ENCODE data around the gene CLCN6. TPM values are rescaled to one million over a fixed set of nuclear protein-coding genes. Genes with fewer than 3 reads are reported as not detected.

Gene CLCN6
- polyA plus RNA-seq, 1 donor from 2014 or later, result 12.5 TPM

DNA sequence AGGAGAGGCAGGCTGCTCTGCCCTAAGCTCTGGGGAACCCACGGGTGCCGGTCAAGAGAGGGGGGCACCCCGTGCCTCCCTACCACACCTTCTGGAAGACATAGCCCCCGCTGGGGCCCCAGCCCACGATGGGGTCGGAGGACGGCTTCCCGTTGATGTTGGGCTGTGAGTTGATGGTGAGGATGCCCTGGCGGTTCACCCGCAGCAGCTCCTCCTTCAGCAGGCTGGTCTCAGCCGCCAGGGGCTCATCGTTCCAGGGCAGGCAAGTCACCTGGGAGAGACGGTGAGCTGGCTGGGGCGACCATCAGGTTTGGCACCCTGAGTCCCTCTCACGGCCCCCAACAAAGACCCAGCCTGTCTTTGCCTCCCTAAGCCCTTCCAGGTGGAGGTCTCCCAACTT is 12.2 kb upstream of the CLCN6 start:
- no peaks in the 10 kb centered on the region for H3K9me2 ChIP-seq (ENCODE audit: insufficient read depth, low read length)
- no peaks in the 10 kb centered on the region for H3K27me3 ChIP-seq (ENCODE audit: insufficient read depth, low read depth, low read length)
- TF ChIP-seq EP300 (conservative IDR thresholded peaks at IDR 0.05; ENCODE audit: poor library complexity, severe bottlenecking), result no peak
- TF ChIP-seq MXI1 (conservative IDR thresholded peaks at IDR 0.05; ENCODE audit: poor library complexity, severe bottlenecking), result no peak
- no peak for TF ChIP-seq TAF1 (IDR thresholded peaks at IDR 0.05; ENCODE audit: low read depth)
- TF ChIP-seq EZH2 (IDR thresholded peaks at IDR 0.05; ENCODE audit: borderline replicate concordance, insufficient read depth, low read length, poor library complexity, severe bottlenecking), result no peak
- TF ChIP-seq SMC3 (conservative IDR thresholded peaks at IDR 0.05; ENCODE audit: poor library complexity), result no peak
- no peak for TF ChIP-seq RAD21 (conservative IDR thresholded peaks at IDR 0.05)
- TF ChIP-seq, protein P1, sequence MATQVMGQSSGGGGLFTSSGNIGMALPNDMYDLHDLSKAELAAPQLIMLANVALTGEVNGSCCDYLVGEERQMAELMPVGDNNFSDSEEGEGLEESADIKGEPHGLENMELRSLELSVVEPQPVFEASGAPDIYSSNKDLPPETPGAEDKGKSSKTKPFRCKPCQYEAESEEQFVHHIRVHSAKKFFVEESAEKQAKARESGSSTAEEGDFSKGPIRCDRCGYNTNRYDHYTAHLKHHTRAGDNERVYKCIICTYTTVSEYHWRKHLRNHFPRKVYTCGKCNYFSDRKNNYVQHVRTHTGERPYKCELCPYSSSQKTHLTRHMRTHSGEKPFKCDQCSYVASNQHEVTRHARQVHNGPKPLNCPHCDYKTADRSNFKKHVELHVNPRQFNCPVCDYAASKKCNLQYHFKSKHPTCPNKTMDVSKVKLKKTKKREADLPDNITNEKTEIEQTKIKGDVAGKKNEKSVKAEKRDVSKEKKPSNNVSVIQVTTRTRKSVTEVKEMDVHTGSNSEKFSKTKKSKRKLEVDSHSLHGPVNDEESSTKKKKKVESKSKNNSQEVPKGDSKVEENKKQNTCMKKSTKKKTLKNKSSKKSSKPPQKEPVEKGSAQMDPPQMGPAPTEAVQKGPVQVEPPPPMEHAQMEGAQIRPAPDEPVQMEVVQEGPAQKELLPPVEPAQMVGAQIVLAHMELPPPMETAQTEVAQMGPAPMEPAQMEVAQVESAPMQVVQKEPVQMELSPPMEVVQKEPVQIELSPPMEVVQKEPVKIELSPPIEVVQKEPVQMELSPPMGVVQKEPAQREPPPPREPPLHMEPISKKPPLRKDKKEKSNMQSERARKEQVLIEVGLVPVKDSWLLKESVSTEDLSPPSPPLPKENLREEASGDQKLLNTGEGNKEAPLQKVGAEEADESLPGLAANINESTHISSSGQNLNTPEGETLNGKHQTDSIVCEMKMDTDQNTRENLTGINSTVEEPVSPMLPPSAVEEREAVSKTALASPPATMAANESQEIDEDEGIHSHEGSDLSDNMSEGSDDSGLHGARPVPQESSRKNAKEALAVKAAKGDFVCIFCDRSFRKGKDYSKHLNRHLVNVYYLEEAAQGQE (IDR thresholded peaks at IDR 0.05; ENCODE audit: borderline replicate concordance), result no peak
- TF ChIP-seq, protein P2, sequence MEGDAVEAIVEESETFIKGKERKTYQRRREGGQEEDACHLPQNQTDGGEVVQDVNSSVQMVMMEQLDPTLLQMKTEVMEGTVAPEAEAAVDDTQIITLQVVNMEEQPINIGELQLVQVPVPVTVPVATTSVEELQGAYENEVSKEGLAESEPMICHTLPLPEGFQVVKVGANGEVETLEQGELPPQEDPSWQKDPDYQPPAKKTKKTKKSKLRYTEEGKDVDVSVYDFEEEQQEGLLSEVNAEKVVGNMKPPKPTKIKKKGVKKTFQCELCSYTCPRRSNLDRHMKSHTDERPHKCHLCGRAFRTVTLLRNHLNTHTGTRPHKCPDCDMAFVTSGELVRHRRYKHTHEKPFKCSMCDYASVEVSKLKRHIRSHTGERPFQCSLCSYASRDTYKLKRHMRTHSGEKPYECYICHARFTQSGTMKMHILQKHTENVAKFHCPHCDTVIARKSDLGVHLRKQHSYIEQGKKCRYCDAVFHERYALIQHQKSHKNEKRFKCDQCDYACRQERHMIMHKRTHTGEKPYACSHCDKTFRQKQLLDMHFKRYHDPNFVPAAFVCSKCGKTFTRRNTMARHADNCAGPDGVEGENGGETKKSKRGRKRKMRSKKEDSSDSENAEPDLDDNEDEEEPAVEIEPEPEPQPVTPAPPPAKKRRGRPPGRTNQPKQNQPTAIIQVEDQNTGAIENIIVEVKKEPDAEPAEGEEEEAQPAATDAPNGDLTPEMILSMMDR (IDR thresholded peaks at IDR 0.05; ENCODE audit: poor library complexity, severe bottlenecking), result no peak
- H3F3A ChIP-seq (ENCODE audit: insufficient read depth, low read length, poor library complexity, severe bottlenecking), result no peaks in the 10 kb centered on the region
- no peaks in the 10 kb centered on the region for H4K20me1 ChIP-seq (ENCODE audit: insufficient read depth)
- no peak overlapping the region for H3K4me3 ChIP-seq (ENCODE audit: low read length)
- H3K9me3 ChIP-seq (ENCODE audit: low read length), result no peaks in the 10 kb centered on the region
- H3K9ac ChIP-seq (ENCODE audit: low read length), result no peak overlapping the region
- H3K79me2 ChIP-seq (replicated peaks; ENCODE audit: insufficient read depth, low read length), result no peaks in the 10 kb centered on the region
- no peak overlapping the region for H2AFZ ChIP-seq (ENCODE audit: low read depth, low read length)
- H3K27ac ChIP-seq (ENCODE audit: low read length), result no peak overlapping the region
- no peaks in the 10 kb centered on the region for H3K36me3 ChIP-seq (ENCODE audit: insufficient read depth, low read length)
- H3K4me2 ChIP-seq (ENCODE audit: low read length), result no peak overlapping the region

DNA sequence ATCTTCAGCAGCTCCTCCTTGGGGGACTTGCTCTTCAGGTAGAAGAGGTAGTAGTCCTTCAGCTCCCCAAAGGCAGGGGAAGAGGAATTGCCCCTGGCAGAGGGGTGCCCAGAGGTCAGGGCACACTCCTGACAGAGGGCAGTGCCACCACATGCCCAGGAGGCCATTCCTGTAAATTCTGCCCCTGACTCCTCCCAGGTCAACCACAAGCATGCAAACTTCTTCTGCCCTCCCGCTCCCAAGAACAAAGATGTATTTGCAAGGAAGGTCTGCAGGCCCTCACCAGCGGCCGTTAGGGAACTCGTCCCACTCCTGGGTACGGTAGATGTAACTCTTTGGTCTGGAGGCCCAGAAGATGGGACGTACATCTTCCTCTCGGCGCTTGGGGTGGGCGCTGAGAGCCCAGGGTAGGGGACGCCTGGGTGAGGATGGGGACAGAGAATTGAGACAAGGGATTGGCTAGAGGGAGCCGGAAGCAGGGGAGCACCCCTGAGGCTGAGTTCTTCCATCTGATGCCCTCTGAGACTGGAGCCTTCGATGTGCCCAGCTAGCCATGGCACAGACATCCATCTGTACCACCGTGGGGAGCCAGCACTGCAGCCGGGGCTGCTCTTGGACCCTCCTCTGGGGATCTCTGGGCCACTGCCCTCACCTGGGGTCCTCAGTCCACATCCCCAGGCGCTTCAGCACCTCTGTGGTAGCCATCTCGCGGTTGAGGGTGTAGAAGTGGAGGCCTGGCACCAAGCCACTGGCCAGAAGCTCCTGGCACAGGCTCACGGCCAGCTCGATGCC is 11.3 kb upstream of the CLCN6 start:
- H2AFZ ChIP-seq (ENCODE audit: low read depth, low read length), result no peak overlapping the region
- H3K36me3 ChIP-seq (ENCODE audit: insufficient read depth, low read length), result no peaks in the 10 kb centered on the region

More for the DNA sequence above, 11.3 kb upstream of the CLCN6 start:
- H3K4me3 ChIP-seq (ENCODE audit: low read length), result no peak overlapping the region
- H3K27ac ChIP-seq (ENCODE audit: low read length), result no peak overlapping the region
- H4K20me1 ChIP-seq (ENCODE audit: insufficient read depth), result no peaks in the 10 kb centered on the region
- no peak overlapping the region for H3K9ac ChIP-seq (ENCODE audit: low read length)
- H3K27me3 ChIP-seq (ENCODE audit: insufficient read depth, low read depth, low read length), result no peaks in the 10 kb centered on the region
- no peaks in the 10 kb centered on the region for H3K9me3 ChIP-seq (ENCODE audit: low read length)
- H3F3A ChIP-seq (ENCODE audit: insufficient read depth, low read length, poor library complexity, severe bottlenecking), result no peaks in the 10 kb centered on the region
- TF ChIP-seq, protein P1 (IDR thresholded peaks at IDR 0.05; ENCODE audit: borderline replicate concordance), result no peak
- TF ChIP-seq MXI1 (conservative IDR thresholded peaks at IDR 0.05; ENCODE audit: poor library complexity, severe bottlenecking) (no peak), SMC3 (conservative IDR thresholded peaks at IDR 0.05; ENCODE audit: poor library complexity) (no peak), EP300 (conservative IDR thresholded peaks at IDR 0.05; ENCODE audit: poor library complexity, severe bottlenecking) (no peak), POLR2AphosphoS5 (IDR thresholded peaks at IDR 0.05) (no peak), TAF1 (IDR thresholded peaks at IDR 0.05; ENCODE audit: low read depth) (no peak)
- TF ChIP-seq, protein P2 (IDR thresholded peaks at IDR 0.05; ENCODE audit: poor library complexity, severe bottlenecking), result no peak
- no peak overlapping the region for H3K4me2 ChIP-seq (ENCODE audit: low read length)
- H3K9me2 ChIP-seq (ENCODE audit: insufficient read depth, low read length), result no peaks in the 10 kb centered on the region
- H3K79me2 ChIP-seq (replicated peaks; ENCODE audit: insufficient read depth, low read length), result no peaks in the 10 kb centered on the region
